Adrenal gland (tissue), 5 donors: ENCODE data around the gene STAG3.

Source experiments
- POLR2A ChIP-seq, 2 donors: fragments of 450-650 bp; IDR thresholded peaks; one replicate each; pipeline ENCODE4 v1.6.1; 2017; ENCODE audit warnings: antibody characterized with exemption in 2 of 2, mild to moderate bottlenecking in 2 of 2, moderate library complexity in 1 of 2
- TF ChIP-seq, protein P1 (sequence below), 6 experiments: fragments of 450-650 bp in 4 of 6; fragments of 200-600 bp in 2 of 6; sonication (generic) in 1 of 6; IDR thresholded peaks; 1 replicate in 5 of 6; 2 replicates in 1 of 6; pipeline versions ENCODE4 v1.5.1 to v1.8.0; 2016 to 2021; ENCODE audit warnings: antibody characterized with exemption in 6 of 6, mild to moderate bottlenecking in 2 of 6, moderate library complexity in 1 of 6
- donor health status: DM: no; HTN: no; CAD: no.

- peak; percentile 33 to 71 for TF ChIP-seq POLR2A (IDR thresholded peaks at IDR 0.05)
- TF ChIP-seq, protein P1, sequence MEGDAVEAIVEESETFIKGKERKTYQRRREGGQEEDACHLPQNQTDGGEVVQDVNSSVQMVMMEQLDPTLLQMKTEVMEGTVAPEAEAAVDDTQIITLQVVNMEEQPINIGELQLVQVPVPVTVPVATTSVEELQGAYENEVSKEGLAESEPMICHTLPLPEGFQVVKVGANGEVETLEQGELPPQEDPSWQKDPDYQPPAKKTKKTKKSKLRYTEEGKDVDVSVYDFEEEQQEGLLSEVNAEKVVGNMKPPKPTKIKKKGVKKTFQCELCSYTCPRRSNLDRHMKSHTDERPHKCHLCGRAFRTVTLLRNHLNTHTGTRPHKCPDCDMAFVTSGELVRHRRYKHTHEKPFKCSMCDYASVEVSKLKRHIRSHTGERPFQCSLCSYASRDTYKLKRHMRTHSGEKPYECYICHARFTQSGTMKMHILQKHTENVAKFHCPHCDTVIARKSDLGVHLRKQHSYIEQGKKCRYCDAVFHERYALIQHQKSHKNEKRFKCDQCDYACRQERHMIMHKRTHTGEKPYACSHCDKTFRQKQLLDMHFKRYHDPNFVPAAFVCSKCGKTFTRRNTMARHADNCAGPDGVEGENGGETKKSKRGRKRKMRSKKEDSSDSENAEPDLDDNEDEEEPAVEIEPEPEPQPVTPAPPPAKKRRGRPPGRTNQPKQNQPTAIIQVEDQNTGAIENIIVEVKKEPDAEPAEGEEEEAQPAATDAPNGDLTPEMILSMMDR (IDR thresholded peaks at IDR 0.05): peak in 1 of 6 experiments; percentile 16
These were observed 29.0 kb upstream of the STAG3 start, which contains the start of gene LAMTOR4 for GRCh38 chr7:100148559-100149328.
